GM12874 (cell line): Measurements from ENCODE around the gene KLF3.

ENCODE experiments used
- CTCF ChIP-seq: IDR thresholded peaks from 2 replicates; pipeline ENCODE4 v1.5.1; 2011; ENCODE audit warnings: low read depth, mild to moderate bottlenecking, control low read depth, low read length, moderate library complexity; ENCODE audit not compliant: insufficient read depth

The KLF3 gene

GRCh38 chr4:38666766-38667084, 2.7 kb downstream of the KLF3 start:
- no peak for TF ChIP-seq CTCF

GRCh38 chr4:38667085-38667893, 3.3 kb downstream of the KLF3 start:
- TF ChIP-seq CTCF: no peak

- no peak for TF ChIP-seq CTCF
Measured at GRCh38 chr4:38668203-38668971, 4.4 kb downstream of the KLF3 start.

GRCh38 chr4:38669208-38669607, 5.2 kb downstream of the KLF3 start:
- no peak for TF ChIP-seq CTCF

- no peak for TF ChIP-seq CTCF
Measured at GRCh38 chr4:38670109-38670901, 6.3 kb downstream of the KLF3 start.

GRCh38 chr4:38670939-38671591, 7.1 kb downstream of the KLF3 start:
- no peak for TF ChIP-seq CTCF

- no peak for TF ChIP-seq CTCF
Measured at GRCh38 chr4:38671592-38671940, 7.6 kb downstream of the KLF3 start.
